K562 (cell line): ENCODE measurements around the gene DPH2. TPM values are rescaled to one million over a fixed set of nuclear protein-coding genes. Genes with fewer than 3 reads are reported as not detected.

Source experiments
- CBX1 ChIP-seq: sonication (generic); IDR thresholded peaks from 2 replicates; pipeline ENCODE4 v1.6.1; 2016; ENCODE audit warnings: antibody characterized with exemption, low read depth, mild to moderate bottlenecking
- CBX2 ChIP-seq: fragments of 200-600 bp; sonication (generic); IDR thresholded peaks from one replicate; pipeline ENCODE4 v1.6.1; 2012; ENCODE audit warnings: mild to moderate bottlenecking, low read length, inconsistent platforms; ENCODE audit not compliant: insufficient read depth, poor library complexity, severe bottlenecking
- CBX8 ChIP-seq: fragments of 200-600 bp; sonication (generic); IDR thresholded peaks from 2 replicates; pipeline ENCODE4 v1.6.1; 2012; ENCODE audit warnings: borderline replicate concordance, mixed run types, low read depth, mild to moderate bottlenecking, moderate library complexity, mixed read lengths, low read length, control low read depth, inconsistent platforms; ENCODE audit not compliant: poor library complexity, severe bottlenecking; ENCODE audit errors: extremely low read depth
- CHD1 ChIP-seq: fragments of 200-600 bp; sonication (generic); IDR thresholded peaks from one replicate; pipeline ENCODE4 v1.6.1; 2012; ENCODE audit warnings: mild to moderate bottlenecking, moderate library complexity, low read length, inconsistent platforms
- CTBP1 ChIP-seq: fragments of 450-650 bp; IDR thresholded peaks from 2 replicates; pipeline ENCODE4 v1.6.1; 2016; ENCODE audit warnings: borderline replicate concordance
- DACH1 ChIP-seq: fragments of 450-650 bp; IDR thresholded peaks from 2 replicates; pipeline ENCODE4 v1.6.1; 2018; ENCODE audit not compliant: partially characterized antibody
- JUND ChIP-seq, 2 experiments: IDR thresholded peaks; 2 replicates in 1 of 2; 3 replicates in 1 of 2; pipeline ENCODE4 v1.6.1; 2011; ENCODE audit warnings: borderline replicate concordance in 2 of 2, low read depth in 2 of 2, low read length in 2 of 2, improper control_type of control experiment in 1 of 2, missing biosample characterization in 1 of 2, missing genetic modification characterization in 1 of 2, missing genetic modification reagents in 1 of 2
- KHSRP ChIP-seq: fragments of 450-650 bp; IDR thresholded peaks from 2 replicates; pipeline ENCODE4 v1.6.1; 2017
- RB1 ChIP-seq: fragments of 450-650 bp; IDR thresholded peaks from 2 replicates; pipeline ENCODE4 v1.6.1; 2017; ENCODE audit warnings: low read depth, mild to moderate bottlenecking
- TRIM25 ChIP-seq: fragments of 450-650 bp; IDR thresholded peaks from 2 replicates; pipeline ENCODE4 v1.7.0; 2016; ENCODE audit warnings: borderline replicate concordance
- ZBTB40 ChIP-seq, 2 experiments: fragments of 450-650 bp in 1 of 2; sonication (generic) in 1 of 2; formaldehyde crosslinking in 1 of 2; IDR thresholded peaks; 2 replicates each; pipeline versions ENCODE4 v1.7.1 to v1.9.0; 2016 to 2022; ENCODE audit warnings: inconsistent platforms in 1 of 2, mild to moderate bottlenecking in 1 of 2, missing genetic modification reagents in 1 of 2
- polyA plus RNA-seq, 8 experiments: library from polyadenylated mRNA; depleted of rRNA in 4 of 8; stranded (reverse) in 5 of 8; unstranded in 3 of 8; fragments of >200 nt; fragmentation: Nextera tagmentation in 2 of 8; fragmentation: Illumina TruSeq in 1 of 8; extraction: Ambion mirVana in 2 of 8; extraction: Trizol in 1 of 8; gene quantifications; 2 replicates each; pipeline versions ENCODE4 v1.2.1 to v1.2.3, GENCODE V29; 2011 to 2014; ENCODE audit warnings: inconsistent platforms in 1 of 8, missing spikeins in 1 of 8
- total RNA-seq, 7 experiments: library from RNA; depleted of rRNA in 6 of 7; stranded (reverse); fragments of >200 nt in 6 of 7; fragmentation: Illumina TruSeq in 2 of 7; extraction: Trizol in 2 of 7; gene quantifications; 2 replicates each; pipeline versions ENCODE4 v1.2.1 to v1.2.3, GENCODE V29; 2011 to 2021; ENCODE audit warnings: low replicate concordance in 1 of 7
- TF ChIP-seq, protein P1 (sequence below), 2 experiments: fragments of 450-650 bp; conservative IDR thresholded peaks; 2 replicates each; pipeline ENCODE4 v1.6.1; 2017; ENCODE audit warnings: mild to moderate bottlenecking in 2 of 2, moderate library complexity in 2 of 2
- TF ChIP-seq, protein P2 (sequence below): fragments of 450-650 bp; IDR thresholded peaks from 2 replicates; pipeline ENCODE4 v1.6.1; 2016; ENCODE audit warnings: antibody characterized with exemption

The DPH2 gene
- total and polyA plus RNA-seq, 9 of the 15 experiments (the other 6 are each of a cell fraction or from before 2014, with no cell fraction given): 17.9 to 94.1 (median 68.1) TPM

- TF ChIP-seq ZBTB40 (IDR thresholded peaks at IDR 0.05) (no peak), ZBTB40 (CRISPR knock-in tag; IDR thresholded peaks at IDR 0.05) (no peak; the same call in 1 of the 2 replicates), TRIM25 (no peak), KHSRP (no peak), CBX8 (no peak), DACH1 (peak; percentile 21), CTBP1 (no peak), CBX2 (no peak), RB1 (peak; percentile 61; the same call in 1 of the 2 replicates), CHD1 (no peak), CBX1 (no peak), JUND (IDR thresholded peaks at IDR 0.05; ENCODE audit: borderline replicate concordance, low read depth, low read length) (no peak), JUND (tag; IDR thresholded peaks at IDR 0.05; ENCODE audit: borderline replicate concordance, low read depth, low read length) (no peak)
- TF ChIP-seq, protein P1, sequence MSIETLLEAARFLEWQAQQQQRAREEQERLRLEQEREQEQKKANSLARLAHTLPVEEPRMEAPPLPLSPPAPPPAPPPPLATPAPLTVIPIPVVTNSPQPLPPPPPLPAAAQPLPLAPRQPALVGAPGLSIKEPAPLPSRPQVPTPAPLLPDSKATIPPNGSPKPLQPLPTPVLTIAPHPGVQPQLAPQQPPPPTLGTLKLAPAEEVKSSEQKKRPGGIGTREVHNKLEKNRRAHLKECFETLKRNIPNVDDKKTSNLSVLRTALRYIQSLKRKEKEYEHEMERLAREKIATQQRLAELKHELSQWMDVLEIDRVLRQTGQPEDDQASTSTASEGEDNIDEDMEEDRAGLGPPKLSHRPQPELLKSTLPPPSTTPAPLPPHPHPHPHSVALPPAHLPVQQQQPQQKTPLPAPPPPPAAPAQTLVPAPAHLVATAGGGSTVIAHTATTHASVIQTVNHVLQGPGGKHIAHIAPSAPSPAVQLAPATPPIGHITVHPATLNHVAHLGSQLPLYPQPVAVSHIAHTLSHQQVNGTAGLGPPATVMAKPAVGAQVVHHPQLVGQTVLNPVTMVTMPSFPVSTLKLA (conservative IDR thresholded peaks at IDR 0.05): no peak
- TF ChIP-seq, protein P2, sequence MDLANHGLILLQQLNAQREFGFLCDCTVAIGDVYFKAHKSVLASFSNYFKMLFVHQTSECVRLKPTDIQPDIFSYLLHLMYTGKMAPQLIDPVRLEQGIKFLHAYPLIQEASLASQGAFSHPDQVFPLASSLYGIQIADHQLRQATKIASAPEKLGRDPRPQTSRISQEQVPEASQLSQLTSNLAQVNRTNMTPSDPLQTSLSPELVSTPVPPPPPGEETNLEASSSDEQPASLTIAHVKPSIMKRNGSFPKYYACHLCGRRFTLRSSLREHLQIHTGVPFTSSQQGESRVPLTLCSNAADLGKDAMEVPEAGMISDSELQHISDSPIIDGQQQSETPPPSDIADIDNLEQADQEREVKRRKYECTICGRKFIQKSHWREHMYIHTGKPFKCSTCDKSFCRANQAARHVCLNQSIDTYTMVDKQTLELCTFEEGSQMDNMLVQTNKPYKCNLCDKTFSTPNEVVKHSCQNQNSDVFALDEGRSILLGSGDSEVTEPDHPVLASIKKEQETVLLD: no peak
Measured at GRCh38 chr1:43934986-43935324, 34.9 kb upstream of the DPH2 start (continued).
